Spleen (tissue), 11 donors: ENCODE data around the gene IFIT1. TPM values are rescaled to one million over a fixed set of nuclear protein-coding genes. Genes with fewer than 3 reads are reported as not detected.

Source experiments
- DNase-seq: peaks from one replicate; pipeline ENCODE4 v3.0.0-alpha.2; 2020
- H3K27ac ChIP-seq, 8 donors: fragments of 200-600 bp; sonication (generic) in 7 of 8; 1 replicate in 4 of 8; 2 replicates in 4 of 8; pipeline versions ENCODE4 v1.5.0 to v1.8.0; 2016 to 2021; ENCODE audit warnings: inconsistent platforms in 4 of 8, mild to moderate bottlenecking in 4 of 8, moderate library complexity in 1 of 8
- H3K27me3 ChIP-seq, 7 donors: fragments of 200-600 bp; sonication (generic) in 6 of 7; replicated peaks in 1 of 7; 1 replicate in 4 of 7; 2 replicates in 3 of 7; pipeline versions ENCODE4 v1.5.0 to v1.8.0; 2016 to 2021; ENCODE audit warnings: inconsistent platforms in 3 of 7, mild to moderate bottlenecking in 1 of 7
- H3K36me3 ChIP-seq, 6 donors: fragments of 200-600 bp; sonication (generic) in 5 of 6; 1 replicate in 4 of 6; 2 replicates in 2 of 6; pipeline versions ENCODE4 v1.5.0 to v1.8.0; 2016 to 2021; ENCODE audit warnings: inconsistent platforms in 2 of 6
- H3K4me1 ChIP-seq, 6 donors: fragments of 200-600 bp; sonication (generic) in 5 of 6; 1 replicate in 3 of 6; 2 replicates in 3 of 6; pipeline versions ENCODE4 v1.5.0 to v1.8.0; 2016 to 2021; ENCODE audit warnings: inconsistent platforms in 3 of 6
- H3K4me3 ChIP-seq, 8 donors: fragments of 200-600 bp; sonication (generic) in 7 of 8; 1 replicate in 4 of 8; 2 replicates in 4 of 8; pipeline versions ENCODE4 v1.5.0 to v1.8.0; 2016 to 2021; ENCODE audit warnings: inconsistent platforms in 4 of 8, mild to moderate bottlenecking in 4 of 8, moderate library complexity in 2 of 8
- H3K9me3 ChIP-seq, 8 donors: fragments of 200-600 bp; sonication (generic) in 7 of 8; 1 replicate in 4 of 8; 2 replicates in 4 of 8; pipeline versions ENCODE4 v1.5.0 to v1.8.0; 2016 to 2021; ENCODE audit warnings: inconsistent platforms in 4 of 8
- CTCF ChIP-seq, 11 experiments: fragments of 200-600 bp in 7 of 11; fragments of 450-650 bp in 4 of 11; sonication (generic) in 4 of 11; IDR thresholded peaks in 8 of 11; conservative IDR thresholded peaks in 3 of 11; 1 replicate in 7 of 11; 2 replicates in 4 of 11; pipeline versions ENCODE4 v1.4.0 to v1.8.0; 2016 to 2021; ENCODE audit warnings: antibody characterized with exemption in 11 of 11, inconsistent platforms in 4 of 11, mild to moderate bottlenecking in 1 of 11
- POLR2A ChIP-seq, 3 donors: fragments of 450-650 bp; IDR thresholded peaks; one replicate each; pipeline ENCODE4 v1.5.1; 2017; ENCODE audit warnings: antibody characterized with exemption in 3 of 3, mild to moderate bottlenecking in 1 of 3
- POLR2AphosphoS5 ChIP-seq, 3 donors: sonication (generic); formaldehyde crosslinking; IDR thresholded peaks; one replicate each; pipeline ENCODE4 v1.5.1; 2017; ENCODE audit warnings: antibody characterized with exemption in 3 of 3
- WGBS, 5 donors: extraction: QIAGEN DNeasy Blood & Tissue Kit in 3 of 5; methylation state at CpG; one replicate each; pipeline versions ENCODE4 v1.1.5 to v1.1.7; 2013 to 2018; 5-methylcytosine and 5-hydroxymethylcytosine counted together
- intact Hi-C: fragments of 100-400 bp; cut with DNase I; formaldehyde crosslinking; loops from one replicate; pipeline ENCODE4 v1.15.0; 2023; ENCODE audit warnings: low total_unique reads
- polyA plus RNA-seq, 3 donors: library from polyadenylated mRNA; stranded (reverse); fragments of 200-250 nt; gene quantifications; one replicate each; pipeline ENCODE4 v1.2.1, GENCODE V29; 2013
- total RNA-seq, 7 donors: library from RNA; depleted of rRNA in 3 of 7; stranded (reverse); fragments of >200 nt in 3 of 7; fragmentation: NEBNext Ultra II Directional in 4 of 7; extraction: Animal tissue kit (Norgen Biotek cat#: 25700) in 4 of 7; gene quantifications; one replicate each; pipeline versions ENCODE4 v1.1.0 to v1.2.1, GENCODE V29; 2016 to 2021
- donor health status: healthy with polysubstance abuse.
- donor health status: DM: no; HTN: no; CAD: no; lungs with moderate emphysema.
- donor health status: DM: no; HTN: no; CAD: no.
- donor health status: Bipolar disorder and iron deficiency.
- donor health status: healthy.
- donor health status: DM: no; HTN: no; CAD: no.
- donor health status: DM: yes; HTN: yes; CAD: no.

IFIT1 gene
- total and polyA plus RNA-seq, 10 donors: 8.8 to 35.7 (median 22.2) TPM

DNA sequence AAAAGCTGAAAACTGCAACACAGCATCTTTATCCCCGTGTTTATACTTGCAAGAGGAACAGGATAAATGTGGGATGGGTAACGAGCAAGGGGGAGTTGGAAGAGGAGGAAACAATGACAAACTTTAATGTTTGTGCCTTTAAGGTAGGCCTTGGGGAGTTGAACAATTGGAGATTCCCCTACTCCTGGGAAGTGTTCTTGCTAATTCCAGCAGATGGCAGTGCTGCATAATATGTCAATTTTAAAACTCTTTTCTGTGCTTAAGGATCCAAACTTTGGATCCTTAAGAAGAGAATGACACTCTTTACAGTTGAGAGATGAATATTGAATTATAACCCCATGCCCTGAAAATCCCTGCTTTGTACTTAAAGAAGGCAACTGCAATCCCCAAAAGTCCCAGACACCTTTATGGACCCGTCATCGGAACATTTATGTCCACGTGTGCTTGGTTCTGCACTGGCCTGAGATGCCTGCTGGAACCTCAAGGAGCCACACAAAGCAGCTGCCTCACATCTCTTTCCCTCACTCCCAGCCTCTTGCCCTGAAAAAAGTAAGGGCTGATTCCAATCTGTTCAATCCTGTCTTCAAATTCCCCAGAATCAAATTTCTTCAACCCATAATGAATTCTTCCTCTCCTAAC is 33.9 kb downstream of the IFIT1 start:
- no peak for DNase-seq
- Histone ChIP-seq H3K4me1 (peaks cover 0 to 3% (median 0%) of the 10 kb centered on the region in 6 donors), H3K4me3 (no peak overlapping the region), H3K36me3 (peaks cover 0 to 14% (median 6%) of the 10 kb centered on the region in 6 donors), H3K27me3 (no peaks in the 10 kb centered on the region), H3K27ac (no peak overlapping the region), H3K9me3 (no peaks in the 10 kb centered on the region)
- peak; percentile 35 to 81 (median 69) for TF ChIP-seq CTCF (IDR thresholded peaks at IDR 0.05 in 8 of 11, conservative IDR thresholded peaks at IDR 0.05 in 3 of 11)
- TF ChIP-seq POLR2AphosphoS5 (IDR thresholded peaks at IDR 0.05): no peak
- intact Hi-C loops: loop anchor here (5.0 kb wide), 1 partner anchor 141 kb away; no protein-coding TSS in a partner anchor
- 59 to 64% (median 63%) methylated on average over 5 of the region's 5 CpGs for WGBS, 5 donors

- Histone ChIP-seq H3K36me3 (peaks cover 0 to 2% (median 0%) of the 10 kb centered on the region in 6 donors), H3K27me3 (no peaks in the 10 kb centered on the region), H3K27ac (no peak overlapping the region), H3K4me1 (peaks cover 0 to 3% (median 0%) of the 10 kb centered on the region in 6 donors), H3K9me3 (no peaks in the 10 kb centered on the region), H3K4me3 (no peak overlapping the region)
- TF ChIP-seq POLR2A (IDR thresholded peaks at IDR 0.05): no peak
- TF ChIP-seq CTCF (IDR thresholded peaks at IDR 0.05 in 8 of 11, conservative IDR thresholded peaks at IDR 0.05 in 3 of 11): no peak
- TF ChIP-seq POLR2AphosphoS5 (IDR thresholded peaks at IDR 0.05): no peak
- 90 to 98% (median 91%) methylated on average over 4 of the region's 4 CpGs for WGBS, 5 donors
- no peak for DNase-seq
- intact Hi-C loops: loop anchor here (5.0 kb wide), 1 partner anchor 140 kb away; no protein-coding TSS in a partner anchor
These were observed 35.2 kb downstream of the IFIT1 start for GRCh38 chr10:89427629-89428028.

GRCh38 chr10:89428877-89429276 is 36.5 kb downstream of the IFIT1 start:
- H3K9me3 ChIP-seq: no peaks in the 10 kb centered on the region
- H3K36me3 ChIP-seq: no peaks in the 10 kb centered on the region
- DNase-seq: no peak
- TF ChIP-seq CTCF (IDR thresholded peaks at IDR 0.05 in 8 of 11, conservative IDR thresholded peaks at IDR 0.05 in 3 of 11): no peak
- TF ChIP-seq POLR2A (IDR thresholded peaks at IDR 0.05): no peak
- TF ChIP-seq POLR2AphosphoS5 (IDR thresholded peaks at IDR 0.05): no peak
- 59 to 79% (median 75%) methylated on average over 1 of the region's 1 CpG for WGBS, 5 donors
- no peak overlapping the region for H3K27ac ChIP-seq
- no peaks in the 10 kb centered on the region for H3K27me3 ChIP-seq
- H3K4me3 ChIP-seq: no peak overlapping the region
- H3K4me1 ChIP-seq: peaks cover 0 to 3% (median 0%) of the 10 kb centered on the region in 6 donors
- intact Hi-C loops: loop anchor here (5.0 kb wide), 1 partner anchor 138 kb away; no protein-coding TSS in a partner anchor

DNA sequence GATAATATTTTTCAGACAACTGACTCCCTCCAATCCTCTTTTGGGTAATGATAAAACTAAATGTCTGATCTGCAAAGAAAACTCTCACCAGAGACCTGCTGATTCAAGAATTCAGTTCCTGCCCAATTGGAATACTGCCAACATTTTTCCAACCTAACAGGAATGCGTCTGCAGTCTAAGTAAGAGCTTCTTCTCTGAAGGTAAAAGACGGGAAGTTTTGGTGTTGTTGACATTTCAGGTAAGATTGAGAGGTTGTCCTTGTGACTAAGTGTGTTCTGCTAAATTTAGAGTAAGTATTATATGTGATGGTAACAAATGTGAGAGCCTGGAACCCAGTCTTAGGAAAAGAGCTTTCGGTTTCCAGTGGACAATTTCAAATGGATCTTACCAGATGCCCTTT is 39.6 kb downstream of the IFIT1 start:
- peaks cover 0 to 9% (median 0%) of the 10 kb centered on the region in 7 donors for H3K27me3 ChIP-seq
- intact Hi-C loops: no loop called here
- H3K36me3 ChIP-seq: no peaks in the 10 kb centered on the region
- H3K27ac ChIP-seq: no peak overlapping the region
- H3K4me3 ChIP-seq: no peak overlapping the region
- H3K9me3 ChIP-seq: no peaks in the 10 kb centered on the region
- no peaks in the 10 kb centered on the region for H3K4me1 ChIP-seq
- WGBS, 5 donors: 78 to 89% (median 80%) methylated on average over 3 of the region's 3 CpGs
- no peak for DNase-seq
- TF ChIP-seq POLR2A (IDR thresholded peaks at IDR 0.05) (no peak), POLR2AphosphoS5 (IDR thresholded peaks at IDR 0.05) (no peak), CTCF (IDR thresholded peaks at IDR 0.05 in 8 of 11, conservative IDR thresholded peaks at IDR 0.05 in 3 of 11) (no peak)
